GDM1 (cell line): ENCODE results near the gene LRP3.

ENCODE experiments used
- DNase-seq: peaks from one replicate; lab custom pipeline; 2025; lab: John Stamatoyannopoulos, UW

LRP3 gene

GRCh38 chr19:33238481-33239149 lies 44.5 kb downstream of the LRP3 start:
- no peak for DNase-seq

- no peak for DNase-seq
Observed at GRCh38 chr19:33239223-33239975, 45.3 kb downstream of the LRP3 start.

- DNase-seq: no peak
Observed at GRCh38 chr19:33240181-33240771, 46.1 kb downstream of the LRP3 start.

GRCh38 chr19:33241091-33241529 lies 47.0 kb downstream of the LRP3 start:
- DNase-seq: no peak

- no peak for DNase-seq
Observed at GRCh38 chr19:33241530-33242101, 47.5 kb downstream of the LRP3 start.

- no peak for DNase-seq
Observed at GRCh38 chr19:33242131-33242530, 48.0 kb downstream of the LRP3 start.

GRCh38 chr19:33242911-33243310 lies 48.8 kb downstream of the LRP3 start:
- no peak for DNase-seq

- no peak for DNase-seq
Observed at GRCh38 chr19:33245948-33246708, 52.0 kb downstream of the LRP3 start.

- no peak for DNase-seq
Observed at GRCh38 chr19:33246709-33247440, 52.7 kb downstream of the LRP3 start.

- DNase-seq: no peak
Observed at GRCh38 chr19:33247441-33247819, 53.3 kb downstream of the LRP3 start.

GRCh38 chr19:33248104-33248503 lies 54.0 kb downstream of the LRP3 start:
- DNase-seq: no peak

- no peak for DNase-seq
Observed at GRCh38 chr19:33248553-33248953, 54.4 kb downstream of the LRP3 start.

GRCh38 chr19:33248954-33249613 lies 55.0 kb downstream of the LRP3 start:
- no peak for DNase-seq

GRCh38 chr19:33249740-33250366 lies 55.7 kb downstream of the LRP3 start:
- DNase-seq: no peak

GRCh38 chr19:33250500-33250899 lies 56.4 kb downstream of the LRP3 start:
- DNase-seq: no peak

GRCh38 chr19:33251076-33251475 lies 56.9 kb downstream of the LRP3 start:
- DNase-seq: no peak

GRCh38 chr19:33251526-33252090 lies 57.5 kb downstream of the LRP3 start:
- DNase-seq: no peak

- no peak for DNase-seq
Observed at GRCh38 chr19:33252418-33252962, 58.4 kb downstream of the LRP3 start.

- no peak for DNase-seq
Observed at GRCh38 chr19:33252971-33253370, 58.8 kb downstream of the LRP3 start.
